K562 (cell line): ENCODE data around the gene UBL5. TPM values are rescaled to one million over a fixed set of nuclear protein-coding genes. Genes with fewer than 3 reads are reported as not detected.

Experiments used
- CBFA2T2 ChIP-seq: fragments of 450-650 bp; conservative IDR thresholded peaks from 2 replicates; pipeline ENCODE4 v1.6.1; 2017; ENCODE audit warnings: mild to moderate bottlenecking
- CBFA2T3 ChIP-seq: fragments of 450-650 bp; IDR thresholded peaks from 2 replicates; pipeline ENCODE4 v1.6.1; 2017
- DNMT1 ChIP-seq: fragments of 450-650 bp; IDR thresholded peaks from 2 replicates; pipeline ENCODE4 v1.6.1; 2016; ENCODE audit warnings: antibody characterized with exemption, mild to moderate bottlenecking
- FOXJ2 ChIP-seq: fragments of 200-800 bp; sonication (Bioruptor generic); IDR thresholded peaks from 2 replicates; pipeline ENCODE4 v1.6.1; 2016; ENCODE audit warnings: missing genetic modification characterization, missing compliant biosample characterization
- HLTF ChIP-seq: fragments of 450-650 bp; IDR thresholded peaks from 2 replicates; pipeline ENCODE4 v1.6.1; 2016
- MXI1 ChIP-seq: IDR thresholded peaks from 2 replicates; pipeline ENCODE4 v1.6.1; 2011; ENCODE audit warnings: low read depth, mild to moderate bottlenecking, improper control_type of control experiment, low read length
- MYNN ChIP-seq, 2 experiments: sonication (generic); formaldehyde crosslinking in 1 of 2; IDR thresholded peaks; 2 replicates each; pipeline versions ENCODE4 v1.5.0 to v1.6.1; 2016 to 2020; ENCODE audit warnings: antibody characterized with exemption in 1 of 2, missing genetic modification reagents in 1 of 2
- ZNF311 ChIP-seq: fragments of 250-450 bp; sonication (Bioruptor Pico); IDR thresholded peaks from 2 replicates; pipeline ENCODE4 v1.4.0; 2020; ENCODE audit warnings: mild to moderate bottlenecking, moderate library complexity
- ZNF584 ChIP-seq: fragments of 200-800 bp; sonication (Bioruptor generic); IDR thresholded peaks from 2 replicates; pipeline ENCODE4 v1.6.1; 2016; ENCODE audit warnings: low read depth, mild to moderate bottlenecking, missing genetic modification characterization, missing compliant biosample characterization
- polyA plus RNA-seq, 8 experiments: library from polyadenylated mRNA; depleted of rRNA in 4 of 8; stranded (reverse) in 5 of 8; unstranded in 3 of 8; fragments of >200 nt; fragmentation: Nextera tagmentation in 2 of 8; fragmentation: Illumina TruSeq in 1 of 8; extraction: Ambion mirVana in 2 of 8; extraction: Trizol in 1 of 8; gene quantifications; 2 replicates each; pipeline versions ENCODE4 v1.2.1 to v1.2.3, GENCODE V29; 2011 to 2014; ENCODE audit warnings: inconsistent platforms in 1 of 8, missing spikeins in 1 of 8
- total RNA-seq, 7 experiments: library from RNA; depleted of rRNA in 6 of 7; stranded (reverse); fragments of >200 nt in 6 of 7; fragmentation: Illumina TruSeq in 2 of 7; extraction: Trizol in 2 of 7; gene quantifications; 2 replicates each; pipeline versions ENCODE4 v1.2.1 to v1.2.3, GENCODE V29; 2011 to 2021; ENCODE audit warnings: low replicate concordance in 1 of 7
- TF ChIP-seq, protein P1 (sequence below), 2 experiments: fragments of 450-650 bp in 1 of 2; sonication (generic) in 1 of 2; formaldehyde crosslinking in 1 of 2; IDR thresholded peaks; 2 replicates each; pipeline versions ENCODE4 v1.7.1 to v1.9.0; 2016 to 2022; ENCODE audit warnings: inconsistent platforms in 1 of 2, mild to moderate bottlenecking in 1 of 2, missing genetic modification reagents in 1 of 2
- TF ChIP-seq, protein P2 (sequence below): fragments of 450-650 bp; formaldehyde crosslinking; IDR thresholded peaks from 2 replicates; pipeline ENCODE4 v1.4.0; 2022; ENCODE audit warnings: missing genetic modification characterization
- TF ChIP-seq, protein P3 (sequence below), 2 experiments: fragments of 450-650 bp; conservative IDR thresholded peaks; 2 replicates each; pipeline ENCODE4 v1.6.1; 2017; ENCODE audit warnings: mild to moderate bottlenecking in 2 of 2, moderate library complexity in 2 of 2
- TF ChIP-seq, protein P4 (sequence below): fragments of 250-450 bp; sonication (Bioruptor Pico); IDR thresholded peaks from 2 replicates; pipeline ENCODE4 v1.5.0; 2021

Gene UBL5
- total and polyA plus RNA-seq, 9 of the 15 experiments (the other 6 are each of a cell fraction or from before 2014, with no cell fraction given), result 410 to 1,266 (median 613) TPM

DNA sequence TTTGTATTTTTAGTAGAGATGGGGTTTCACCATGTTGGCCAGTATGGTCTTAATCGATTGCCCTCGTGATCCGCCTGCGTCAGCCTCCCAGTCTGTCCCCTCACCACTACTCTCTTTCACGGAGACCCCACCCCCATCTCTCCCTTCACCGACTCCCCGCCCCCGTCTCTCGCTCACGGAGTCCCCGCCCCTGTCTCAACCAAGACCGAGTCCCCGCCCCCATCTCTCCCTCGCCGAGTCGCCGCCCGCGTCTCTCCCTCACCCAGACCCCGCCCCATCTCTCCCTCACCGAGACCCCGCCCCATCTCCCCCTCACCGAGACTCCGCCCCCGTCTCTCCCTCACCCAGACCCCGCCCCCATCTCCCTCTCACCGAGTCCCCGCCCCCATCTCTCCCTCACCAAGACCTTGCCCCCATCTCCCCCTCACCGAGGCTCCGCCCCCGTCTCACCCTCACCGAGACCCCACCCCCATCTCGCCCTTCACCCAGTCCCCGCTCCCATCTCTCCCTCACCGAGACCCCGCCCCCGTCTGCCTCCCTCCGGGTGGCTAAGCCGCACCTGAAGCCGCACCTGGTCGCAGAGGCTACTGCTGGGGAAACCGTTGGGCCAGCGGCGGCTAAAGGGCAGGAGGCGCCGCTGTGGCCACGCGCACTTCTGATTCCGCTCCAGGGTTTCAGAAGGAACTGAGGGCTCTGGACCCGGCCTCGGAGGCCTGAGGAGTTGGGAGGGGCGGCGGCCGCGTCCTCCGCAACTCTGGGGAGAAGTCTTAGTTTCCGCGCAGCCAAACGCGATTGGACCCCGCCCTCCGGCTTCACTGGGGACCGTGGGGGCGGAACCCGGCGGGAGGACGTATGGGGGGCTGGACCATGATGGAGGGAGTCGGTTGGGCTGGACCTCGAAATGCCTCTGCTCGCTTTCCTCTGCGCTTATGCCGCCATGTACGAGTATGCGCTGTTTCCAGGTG is 42.1 kb upstream of the UBL5 start (continued):
- TF ChIP-seq, protein P1, sequence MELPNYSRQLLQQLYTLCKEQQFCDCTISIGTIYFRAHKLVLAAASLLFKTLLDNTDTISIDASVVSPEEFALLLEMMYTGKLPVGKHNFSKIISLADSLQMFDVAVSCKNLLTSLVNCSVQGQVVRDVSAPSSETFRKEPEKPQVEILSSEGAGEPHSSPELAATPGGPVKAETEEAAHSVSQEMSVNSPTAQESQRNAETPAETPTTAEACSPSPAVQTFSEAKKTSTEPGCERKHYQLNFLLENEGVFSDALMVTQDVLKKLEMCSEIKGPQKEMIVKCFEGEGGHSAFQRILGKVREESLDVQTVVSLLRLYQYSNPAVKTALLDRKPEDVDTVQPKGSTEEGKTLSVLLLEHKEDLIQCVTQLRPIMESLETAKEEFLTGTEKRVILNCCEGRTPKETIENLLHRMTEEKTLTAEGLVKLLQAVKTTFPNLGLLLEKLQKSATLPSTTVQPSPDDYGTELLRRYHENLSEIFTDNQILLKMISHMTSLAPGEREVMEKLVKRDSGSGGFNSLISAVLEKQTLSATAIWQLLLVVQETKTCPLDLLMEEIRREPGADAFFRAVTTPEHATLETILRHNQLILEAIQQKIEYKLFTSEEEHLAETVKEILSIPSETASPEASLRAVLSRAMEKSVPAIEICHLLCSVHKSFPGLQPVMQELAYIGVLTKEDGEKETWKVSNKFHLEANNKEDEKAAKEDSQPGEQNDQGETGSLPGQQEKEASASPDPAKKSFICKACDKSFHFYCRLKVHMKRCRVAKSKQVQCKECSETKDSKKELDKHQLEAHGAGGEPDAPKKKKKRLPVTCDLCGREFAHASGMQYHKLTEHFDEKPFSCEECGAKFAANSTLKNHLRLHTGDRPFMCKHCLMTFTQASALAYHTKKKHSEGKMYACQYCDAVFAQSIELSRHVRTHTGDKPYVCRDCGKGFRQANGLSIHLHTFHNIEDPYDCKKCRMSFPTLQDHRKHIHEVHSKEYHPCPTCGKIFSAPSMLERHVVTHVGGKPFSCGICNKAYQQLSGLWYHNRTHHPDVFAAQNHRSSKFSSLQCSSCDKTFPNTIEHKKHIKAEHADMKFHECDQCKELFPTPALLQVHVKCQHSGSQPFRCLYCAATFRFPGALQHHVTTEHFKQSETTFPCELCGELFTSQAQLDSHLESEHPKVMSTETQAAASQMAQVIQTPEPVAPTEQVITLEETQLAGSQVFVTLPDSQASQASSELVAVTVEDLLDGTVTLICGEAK (IDR thresholded peaks at IDR 0.05), result 0 out of 2 replicates have a peak, but pooled peaks have one; percentile 16
- TF ChIP-seq, protein P1 (CRISPR knock-in tag; IDR thresholded peaks at IDR 0.05), result no peak
- TF ChIP-seq FOXJ2 (0 out of 2 replicates have a peak, but pooled peaks have one; percentile 9), ZNF311 (CRISPR knock-in tag) (no peak), MXI1 (no peak), ZNF584 (CRISPR knock-in tag) (no peak), CBFA2T2 (no peak), HLTF (no peak), DNMT1 (no peak), CBFA2T3 (peak; percentile 43), MYNN (IDR thresholded peaks at IDR 0.05) (no peak), MYNN (CRISPR knock-in tag; IDR thresholded peaks at IDR 0.05) (no peak)
- TF ChIP-seq, protein P2, sequence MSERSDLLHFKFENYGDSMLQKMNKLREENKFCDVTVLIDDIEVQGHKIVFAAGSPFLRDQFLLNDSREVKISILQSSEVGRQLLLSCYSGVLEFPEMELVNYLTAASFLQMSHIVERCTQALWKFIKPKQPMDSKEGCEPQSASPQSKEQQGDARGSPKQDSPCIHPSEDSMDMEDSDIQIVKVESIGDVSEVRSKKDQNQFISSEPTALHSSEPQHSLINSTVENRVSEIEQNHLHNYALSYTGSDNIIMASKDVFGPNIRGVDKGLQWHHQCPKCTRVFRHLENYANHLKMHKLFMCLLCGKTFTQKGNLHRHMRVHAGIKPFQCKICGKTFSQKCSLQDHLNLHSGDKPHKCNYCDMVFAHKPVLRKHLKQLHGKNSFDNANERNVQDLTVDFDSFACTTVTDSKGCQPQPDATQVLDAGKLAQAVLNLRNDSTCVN (CRISPR knock-in tag), result no peak
- TF ChIP-seq, protein P3, sequence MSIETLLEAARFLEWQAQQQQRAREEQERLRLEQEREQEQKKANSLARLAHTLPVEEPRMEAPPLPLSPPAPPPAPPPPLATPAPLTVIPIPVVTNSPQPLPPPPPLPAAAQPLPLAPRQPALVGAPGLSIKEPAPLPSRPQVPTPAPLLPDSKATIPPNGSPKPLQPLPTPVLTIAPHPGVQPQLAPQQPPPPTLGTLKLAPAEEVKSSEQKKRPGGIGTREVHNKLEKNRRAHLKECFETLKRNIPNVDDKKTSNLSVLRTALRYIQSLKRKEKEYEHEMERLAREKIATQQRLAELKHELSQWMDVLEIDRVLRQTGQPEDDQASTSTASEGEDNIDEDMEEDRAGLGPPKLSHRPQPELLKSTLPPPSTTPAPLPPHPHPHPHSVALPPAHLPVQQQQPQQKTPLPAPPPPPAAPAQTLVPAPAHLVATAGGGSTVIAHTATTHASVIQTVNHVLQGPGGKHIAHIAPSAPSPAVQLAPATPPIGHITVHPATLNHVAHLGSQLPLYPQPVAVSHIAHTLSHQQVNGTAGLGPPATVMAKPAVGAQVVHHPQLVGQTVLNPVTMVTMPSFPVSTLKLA (conservative IDR thresholded peaks at IDR 0.05), result peak in 1 of 2 experiments; percentile 57; a peak in 2 of 4 replicates
- TF ChIP-seq, protein P4, sequence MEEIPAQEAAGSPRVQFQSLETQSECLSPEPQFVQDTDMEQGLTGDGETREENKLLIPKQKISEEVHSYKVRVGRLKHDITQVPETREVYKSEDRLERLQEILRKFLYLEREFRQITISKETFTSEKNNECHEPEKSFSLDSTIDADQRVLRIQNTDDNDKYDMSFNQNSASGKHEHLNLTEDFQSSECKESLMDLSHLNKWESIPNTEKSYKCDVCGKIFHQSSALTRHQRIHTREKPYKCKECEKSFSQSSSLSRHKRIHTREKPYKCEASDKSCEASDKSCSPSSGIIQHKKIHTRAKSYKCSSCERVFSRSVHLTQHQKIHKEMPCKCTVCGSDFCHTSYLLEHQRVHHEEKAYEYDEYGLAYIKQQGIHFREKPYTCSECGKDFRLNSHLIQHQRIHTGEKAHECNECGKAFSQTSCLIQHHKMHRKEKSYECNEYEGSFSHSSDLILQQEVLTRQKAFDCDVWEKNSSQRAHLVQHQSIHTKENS (CRISPR knock-in tag), result no peak
